CD4-positive, CD25-positive, alpha-beta regulatory T cell (primary cell): ENCODE results near the gene GTPBP2. TPM values are rescaled to one million over a fixed set of nuclear protein-coding genes. Genes with fewer than 3 reads are reported as not detected.

Source experiments
- ATAC-seq, 2 donors: fragments of 150-1000 bp; cut with Tn5 transposase; one replicate each; pipeline ENCODE4 v1.10.0; 2021; ENCODE audit warnings: low read depth in 2 of 2, moderate number of reproducible peaks in 2 of 2, moderate library complexity in 1 of 2
- DNase-seq, 3 donors: peaks; one replicate each; pipeline versions ENCODE4 v3.0.0 to v3.0.0-alpha.2; 2012 to 2022; ENCODE audit warnings: mixed read lengths in 1 of 3
- H3K27ac ChIP-seq: one replicate; pipeline ENCODE4 v1.7.0; 2013; ENCODE audit warnings: mild to moderate bottlenecking, low read length; ENCODE audit not compliant: insufficient read depth, poor library complexity, severe bottlenecking
- H3K27me3 ChIP-seq: one replicate; pipeline ENCODE4 v1.7.0; 2013; ENCODE audit warnings: low read length; ENCODE audit not compliant: control insufficient read depth, insufficient read depth
- H3K36me3 ChIP-seq: one replicate; pipeline ENCODE4 v1.7.0; 2013; ENCODE audit warnings: mild to moderate bottlenecking, low read length, moderate library complexity; ENCODE audit not compliant: control insufficient read depth, insufficient read depth
- H3K4me1 ChIP-seq: 2 replicates; pipeline ENCODE4 v1.7.0; 2013; ENCODE audit warnings: mild to moderate bottlenecking, low read length; ENCODE audit not compliant: insufficient read depth, control insufficient read depth, poor library complexity, severe bottlenecking
- H3K4me3 ChIP-seq: one replicate; pipeline ENCODE4 v1.7.0; 2013; ENCODE audit warnings: low read depth, mild to moderate bottlenecking, low read length, moderate library complexity
- H3K9me3 ChIP-seq, 2 experiments: 1 replicate in 1 of 2; 2 replicates in 1 of 2; pipeline ENCODE4 v1.7.0; 2013; ENCODE audit warnings: low read length in 2 of 2, mild to moderate bottlenecking in 1 of 2, moderate library complexity in 1 of 2; ENCODE audit not compliant: control insufficient read depth in 2 of 2
- H3K27ac Mint-ChIP-seq, 3 donors: one replicate each; pipeline ENCODE4 v1.8.0; 2020 to 2022; ENCODE audit warnings: mild to moderate bottlenecking in 3 of 3, mixed read lengths in 3 of 3, moderate library complexity in 2 of 3
- H3K27me3 Mint-ChIP-seq: one replicate; pipeline ENCODE4 v1.8.0; 2022; ENCODE audit warnings: mild to moderate bottlenecking, mixed read lengths
- H3K36me3 Mint-ChIP-seq: one replicate; pipeline ENCODE4 v1.8.0; 2020; ENCODE audit warnings: mixed read lengths
- H3K4me1 Mint-ChIP-seq, 4 donors: one replicate each; pipeline ENCODE4 v1.8.0; 2020 to 2022; ENCODE audit warnings: mixed read lengths in 4 of 4, mild to moderate bottlenecking in 1 of 4
- H3K4me3 Mint-ChIP-seq, 4 donors: one replicate each; pipeline ENCODE4 v1.8.0; 2020 to 2022; ENCODE audit warnings: mild to moderate bottlenecking in 4 of 4, mixed read lengths in 4 of 4, moderate library complexity in 3 of 4
- H3K9me3 Mint-ChIP-seq, 7 donors: one replicate each; pipeline ENCODE4 v1.8.0; 2020 to 2022; ENCODE audit warnings: mixed read lengths in 7 of 7, mild to moderate bottlenecking in 3 of 7, moderate library complexity in 2 of 7
- polyA plus RNA-seq, 4 donors: library from polyadenylated mRNA; unstranded; fragments of 300-500 nt; fragmentation: Illumina TruSeq; gene quantifications; one replicate each; pipeline ENCODE4 v1.2.3, GENCODE V29; 2021
- total RNA-seq: library from RNA; stranded (reverse); gene quantifications from one replicate; pipeline ENCODE4 v1.2.3, GENCODE V29; 2022

Gene GTPBP2
- total and polyA plus RNA-seq, 5 donors from 2014 or later, result 1.5 to 49.9 (median 3.1) TPM

GRCh38 chr6:43614396-43614730, 14.7 kb downstream of the GTPBP2 start:
- H3K27ac ChIP-seq, result no peak overlapping the region
- H3K36me3 ChIP-seq, result peaks cover 40% of the 10 kb centered on the region
- no peaks in the 10 kb centered on the region for H3K4me1 ChIP-seq
- no peak overlapping the region for H3K4me3 ChIP-seq
- no peaks in the 10 kb centered on the region for H3K27me3 Mint-ChIP-seq
- H3K9me3 Mint-ChIP-seq, result no peaks in the 10 kb centered on the region
- no peaks in the 10 kb centered on the region for H3K27me3 ChIP-seq
- peak overlapping the region in 1 of 3 donors; percentile 47 for H3K27ac Mint-ChIP-seq
- peaks cover 22% of the 10 kb centered on the region for H3K36me3 Mint-ChIP-seq
- H3K9me3 ChIP-seq, result no peaks in the 10 kb centered on the region
- H3K4me1 Mint-ChIP-seq, result peaks cover 0 to under 1% (median under 1%) of the 10 kb centered on the region in 4 donors
- DNase-seq, result no peak
- H3K4me3 Mint-ChIP-seq, result no peak overlapping the region
- no peak for ATAC-seq

DNA sequence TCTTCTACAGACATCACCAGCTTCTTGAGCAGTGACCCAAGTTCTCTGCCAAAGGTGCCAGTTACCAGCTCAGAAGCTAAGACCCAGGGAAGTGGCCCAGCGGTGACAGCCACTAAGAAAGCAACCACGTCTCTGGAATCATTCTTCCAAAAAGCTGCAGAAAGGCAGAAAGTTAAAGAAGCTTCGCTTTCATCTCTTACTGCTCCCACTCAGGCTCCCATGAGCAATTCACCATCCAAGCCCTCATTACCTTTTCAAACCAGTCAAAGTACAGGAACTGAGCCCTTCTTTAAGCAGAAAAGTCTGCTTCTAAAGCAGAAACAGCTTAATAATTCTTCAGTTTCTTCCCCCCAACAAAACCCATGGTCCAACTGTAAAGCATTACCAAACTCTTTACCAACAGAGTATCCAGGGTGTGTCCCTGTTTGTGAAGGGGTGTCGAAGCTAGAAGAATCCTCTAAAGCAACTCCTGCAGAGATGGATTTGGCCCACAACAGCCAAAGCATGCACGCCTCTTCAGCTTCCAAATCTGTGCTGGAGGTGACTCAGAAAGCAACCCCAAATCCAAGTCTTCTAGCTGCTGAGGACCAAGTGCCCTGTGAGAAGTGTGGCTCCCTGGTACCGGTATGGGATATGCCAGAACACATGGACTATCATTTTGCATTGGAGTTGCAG, 15.2 kb downstream of the GTPBP2 start:
- no peak overlapping the region for H3K27ac ChIP-seq
- H3K4me3 Mint-ChIP-seq, result no peak overlapping the region
- peaks cover 22% of the 10 kb centered on the region for H3K36me3 Mint-ChIP-seq
- peaks cover 0 to 4% (median 1%) of the 10 kb centered on the region in 4 donors for H3K4me1 Mint-ChIP-seq
- no peaks in the 10 kb centered on the region for H3K27me3 Mint-ChIP-seq
- no peak for ATAC-seq
- no peaks in the 10 kb centered on the region for H3K4me1 ChIP-seq
- no peaks in the 10 kb centered on the region for H3K9me3 ChIP-seq
- no peak for DNase-seq
- no peak overlapping the region for H3K4me3 ChIP-seq
- H3K9me3 Mint-ChIP-seq, result no peaks in the 10 kb centered on the region
- no peaks in the 10 kb centered on the region for H3K27me3 ChIP-seq
- H3K36me3 ChIP-seq, result peaks cover 40% of the 10 kb centered on the region
- H3K27ac Mint-ChIP-seq, result peak overlapping the region in 1 of 3 donors; percentile 47

DNA sequence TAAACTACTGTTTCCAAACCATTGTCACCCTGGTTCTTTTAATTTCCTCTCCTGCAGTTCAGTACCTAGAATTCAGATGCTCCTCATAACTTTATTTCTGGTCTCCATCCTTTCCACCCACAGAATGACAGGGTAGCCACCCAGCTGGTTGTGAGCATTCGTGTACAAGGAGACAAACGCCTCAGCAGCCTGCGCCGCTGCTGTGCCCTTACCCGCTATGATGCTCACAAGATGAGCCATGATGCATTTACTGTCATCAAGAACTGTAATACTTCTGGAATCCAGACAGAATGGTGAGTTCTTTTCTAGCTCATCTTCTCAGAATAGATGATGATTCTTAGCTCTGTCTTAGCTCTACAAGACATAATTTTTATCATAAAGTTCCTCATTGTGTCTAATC, 18.6 kb downstream of the GTPBP2 start:
- Histone ChIP-seq H3K4me3 (no peak overlapping the region), H3K36me3 (peaks cover 54% of the 10 kb centered on the region), H3K27me3 (no peaks in the 10 kb centered on the region), H3K27ac (no peak overlapping the region), H3K4me1 (no peaks in the 10 kb centered on the region), H3K9me3 (no peaks in the 10 kb centered on the region)
- H3K4me1 Mint-ChIP-seq, result peaks cover 2 to 12% (median 6%) of the 10 kb centered on the region in 4 donors
- peak overlapping the region in 1 of 3 donors; percentile 32 for H3K27ac Mint-ChIP-seq
- H3K9me3 Mint-ChIP-seq, result no peaks in the 10 kb centered on the region
- ATAC-seq (no peak), DNase-seq (no peak)
- no peak overlapping the region for H3K4me3 Mint-ChIP-seq
- H3K27me3 Mint-ChIP-seq, result no peaks in the 10 kb centered on the region
- H3K36me3 Mint-ChIP-seq, result peaks cover 23% of the 10 kb centered on the region

DNA sequence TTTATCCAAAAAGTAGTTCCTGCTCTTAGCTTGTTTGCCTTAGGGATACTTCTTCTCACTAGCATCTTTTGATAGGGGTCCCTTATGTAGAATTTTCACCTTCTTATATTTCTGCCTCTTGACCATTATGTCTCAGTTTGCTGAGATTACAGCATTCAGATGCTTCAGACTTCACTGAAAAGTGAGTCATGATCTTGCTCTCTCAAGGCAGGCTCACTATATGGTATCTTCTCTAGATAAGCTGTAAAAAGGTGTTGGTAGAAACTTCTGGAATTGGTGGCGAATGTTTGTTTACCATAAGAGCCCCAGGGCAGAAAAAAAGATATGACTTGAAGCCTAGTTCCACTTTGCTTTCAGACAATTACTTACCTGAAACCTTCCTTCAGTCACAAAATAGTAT, 19.7 kb downstream of the GTPBP2 start:
- Histone ChIP-seq H3K4me3 (no peak overlapping the region), H3K27ac (no peak overlapping the region), H3K4me1 (no peaks in the 10 kb centered on the region), H3K36me3 (peaks cover 58% of the 10 kb centered on the region), H3K9me3 (no peaks in the 10 kb centered on the region), H3K27me3 (no peaks in the 10 kb centered on the region)
- Mint-ChIP-seq H3K27me3 (no peaks in the 10 kb centered on the region), H3K4me3 (no peak overlapping the region), H3K9me3 (no peaks in the 10 kb centered on the region), H3K36me3 (peaks cover 28% of the 10 kb centered on the region), H3K27ac (no peak overlapping the region), H3K4me1 (peaks cover 2 to 12% (median 8%) of the 10 kb centered on the region in 4 donors)
- no peak for ATAC-seq
- DNase-seq, result no peak

GRCh38 chr6:43608807-43609206, 20.3 kb downstream of the GTPBP2 start:
- Mint-ChIP-seq H3K27ac (no peak overlapping the region), H3K36me3 (peaks cover 28% of the 10 kb centered on the region)
- no peak for ATAC-seq

GRCh38 chr6:43608310-43608763, 20.7 kb downstream of the GTPBP2 start:
- no peak overlapping the region for H3K4me3 ChIP-seq
- no peaks in the 10 kb centered on the region for H3K9me3 ChIP-seq
- H3K27ac ChIP-seq, result no peak overlapping the region
- peaks cover 28% of the 10 kb centered on the region for H3K36me3 Mint-ChIP-seq
- no peak overlapping the region for H3K4me3 Mint-ChIP-seq
- peaks cover 58% of the 10 kb centered on the region for H3K36me3 ChIP-seq
- H3K4me1 Mint-ChIP-seq, result peaks cover 2 to 12% (median 8%) of the 10 kb centered on the region in 4 donors
- peak; percentile 36 to 74 (median 49) for DNase-seq
- ATAC-seq, result peak in 1 of 2 donors; percentile 22
- H3K9me3 Mint-ChIP-seq, result no peaks in the 10 kb centered on the region
- no peaks in the 10 kb centered on the region for H3K4me1 ChIP-seq
- H3K27ac Mint-ChIP-seq, result peak overlapping the region in 2 of 3 donors; percentile 33 to 70
- H3K27me3 Mint-ChIP-seq, result no peaks in the 10 kb centered on the region
- H3K27me3 ChIP-seq, result no peaks in the 10 kb centered on the region

More at GRCh38 chr6:43608807-43609206, 20.3 kb downstream of the GTPBP2 start:
- Histone ChIP-seq H3K4me1 (no peaks in the 10 kb centered on the region), H3K27me3 (no peaks in the 10 kb centered on the region), H3K36me3 (peaks cover 58% of the 10 kb centered on the region), H3K27ac (no peak overlapping the region), H3K9me3 (no peaks in the 10 kb centered on the region), H3K4me3 (no peak overlapping the region)
- no peak for DNase-seq
- Mint-ChIP-seq H3K4me3 (no peak overlapping the region), H3K27me3 (no peaks in the 10 kb centered on the region), H3K4me1 (peaks cover 2 to 12% (median 8%) of the 10 kb centered on the region in 4 donors), H3K9me3 (no peaks in the 10 kb centered on the region)

GRCh38 chr6:43606019-43606418, 23.0 kb downstream of the GTPBP2 start:
- Mint-ChIP-seq H3K27me3 (no peaks in the 10 kb centered on the region), H3K27ac (no peak overlapping the region), H3K4me1 (peaks cover 2 to 14% (median 9%) of the 10 kb centered on the region in 4 donors), H3K9me3 (no peaks in the 10 kb centered on the region), H3K4me3 (no peak overlapping the region), H3K36me3 (peaks cover 31% of the 10 kb centered on the region)
- ATAC-seq, result no peak
- Histone ChIP-seq H3K9me3 (no peaks in the 10 kb centered on the region), H3K4me3 (no peak overlapping the region), H3K27ac (no peak overlapping the region), H3K4me1 (no peaks in the 10 kb centered on the region), H3K27me3 (no peaks in the 10 kb centered on the region), H3K36me3 (peaks cover 60% of the 10 kb centered on the region)
- no peak for DNase-seq

DNA sequence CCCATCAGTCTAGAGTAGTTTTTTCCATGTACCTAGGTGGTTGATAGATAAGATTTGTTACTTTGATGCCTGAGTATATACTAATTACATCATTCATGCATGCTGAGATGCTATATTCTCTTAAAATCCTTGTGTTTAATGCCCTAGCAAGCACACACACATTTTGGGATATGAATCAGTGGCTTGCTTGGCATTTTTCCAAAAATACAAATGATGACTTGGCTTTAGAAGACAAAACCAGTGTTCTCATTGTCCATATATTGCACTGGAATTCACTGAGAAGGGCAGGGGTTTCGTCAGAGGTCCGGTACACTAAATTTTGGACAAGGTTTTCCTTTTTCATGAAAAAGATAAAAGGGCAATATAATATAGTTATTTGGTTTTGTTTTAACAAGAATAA, 24.9 kb downstream of the GTPBP2 start:
- no peak overlapping the region for H3K27ac Mint-ChIP-seq
- Histone ChIP-seq H3K9me3 (no peaks in the 10 kb centered on the region), H3K36me3 (peaks cover 60% of the 10 kb centered on the region), H3K27ac (no peak overlapping the region), H3K27me3 (no peaks in the 10 kb centered on the region), H3K4me3 (no peak overlapping the region), H3K4me1 (no peaks in the 10 kb centered on the region)
- peaks cover 2 to 14% (median 8%) of the 10 kb centered on the region in 4 donors for H3K4me1 Mint-ChIP-seq
- no peaks in the 10 kb centered on the region for H3K27me3 Mint-ChIP-seq
- H3K36me3 Mint-ChIP-seq, result peaks cover 35% of the 10 kb centered on the region
- no peak for DNase-seq
- no peak overlapping the region for H3K4me3 Mint-ChIP-seq
- no peak for ATAC-seq
- peaks cover 0 to 2% (median 0%) of the 10 kb centered on the region in 7 donors for H3K9me3 Mint-ChIP-seq
